ENCODE results near the gene COL4A2.

COL4A2 gene

GRCh38 chr13:110366733-110367132 lies 59.6 kb downstream of the COL4A2 start:
- Histone ChIP-seq H2AFZ (ENCODE audit: low read length) (no peak overlapping the region), H3K36me3 (ENCODE audit: insufficient read depth, low read length) (no peaks in the 10 kb centered on the region), H3F3A (ENCODE audit: low read depth) (no peaks in the 10 kb centered on the region), H3K9me2 (replicated peaks; ENCODE audit: low read depth, low read length) (no peaks in the 10 kb centered on the region), H3K4me2 (ENCODE audit: low read depth, low read length, poor library complexity, severe bottlenecking) (no peak overlapping the region), H3K4me3 (ENCODE audit: low read length, poor library complexity, severe bottlenecking) (no peak overlapping the region), H3K4me1 (ENCODE audit: insufficient read depth, low read length, poor library complexity, severe bottlenecking) (no peaks in the 10 kb centered on the region), H3K9ac (ENCODE audit: low read depth, low read length, poor library complexity, severe bottlenecking) (no peak overlapping the region), H4K20me1 (ENCODE audit: insufficient read depth, low read length, poor library complexity, severe bottlenecking) (no peaks in the 10 kb centered on the region), H3K27me3 (ENCODE audit: insufficient read depth, low read length, poor library complexity, severe bottlenecking) (no peaks in the 10 kb centered on the region), H3K79me2 (ENCODE audit: insufficient read depth, low read length) (no peaks in the 10 kb centered on the region), H3K9me3 (ENCODE audit: insufficient read depth, low read depth, low read length) (no peaks in the 10 kb centered on the region)
- TF ChIP-seq CTCF (conservative IDR thresholded peaks at IDR 0.05; ENCODE audit: low read length) = no peak
- TF ChIP-seq EZH2phosphoT487 (IDR thresholded peaks at IDR 0.05; ENCODE audit: borderline replicate concordance) = no peak

- H3K4me2 ChIP-seq (ENCODE audit: low read depth, low read length, poor library complexity, severe bottlenecking) = no peak overlapping the region
- H4K20me1 ChIP-seq (ENCODE audit: insufficient read depth, low read length, poor library complexity, severe bottlenecking) = no peaks in the 10 kb centered on the region
- H3K27me3 ChIP-seq (ENCODE audit: insufficient read depth, low read length, poor library complexity, severe bottlenecking) = no peaks in the 10 kb centered on the region
- no peaks in the 10 kb centered on the region for H3K4me1 ChIP-seq (ENCODE audit: insufficient read depth, low read length, poor library complexity, severe bottlenecking)
- no peak overlapping the region for H3K4me3 ChIP-seq (ENCODE audit: low read length, poor library complexity, severe bottlenecking)
- H3K36me3 ChIP-seq (ENCODE audit: insufficient read depth, low read length) = no peaks in the 10 kb centered on the region
- no peak for TF ChIP-seq EZH2phosphoT487 (IDR thresholded peaks at IDR 0.05; ENCODE audit: borderline replicate concordance)
- TF ChIP-seq CTCF (conservative IDR thresholded peaks at IDR 0.05; ENCODE audit: low read length) = no peak
- H3K79me2 ChIP-seq (ENCODE audit: insufficient read depth, low read length) = no peaks in the 10 kb centered on the region
- no peak overlapping the region for H3K9ac ChIP-seq (ENCODE audit: low read depth, low read length, poor library complexity, severe bottlenecking)
- no peak overlapping the region for H2AFZ ChIP-seq (ENCODE audit: low read length)
- H3K9me2 ChIP-seq (replicated peaks; ENCODE audit: low read depth, low read length) = no peaks in the 10 kb centered on the region
- H3K9me3 ChIP-seq (ENCODE audit: insufficient read depth, low read depth, low read length) = no peaks in the 10 kb centered on the region
- H3F3A ChIP-seq (ENCODE audit: low read depth) = no peaks in the 10 kb centered on the region
Observed at GRCh38 chr13:110367620-110368019, 60.5 kb downstream of the COL4A2 start.

- H3K27me3 ChIP-seq (ENCODE audit: insufficient read depth, low read length, poor library complexity, severe bottlenecking) = no peaks in the 10 kb centered on the region
- H3K9me3 ChIP-seq (ENCODE audit: insufficient read depth, low read depth, low read length) = no peaks in the 10 kb centered on the region
- H3K4me1 ChIP-seq (ENCODE audit: insufficient read depth, low read length, poor library complexity, severe bottlenecking) = no peaks in the 10 kb centered on the region
- H4K20me1 ChIP-seq (ENCODE audit: insufficient read depth, low read length, poor library complexity, severe bottlenecking) = no peaks in the 10 kb centered on the region
- H2AFZ ChIP-seq (ENCODE audit: low read length) = no peak overlapping the region
- no peak overlapping the region for H3K4me3 ChIP-seq (ENCODE audit: low read length, poor library complexity, severe bottlenecking)
- no peaks in the 10 kb centered on the region for H3F3A ChIP-seq (ENCODE audit: low read depth)
- H3K36me3 ChIP-seq (ENCODE audit: insufficient read depth, low read length) = no peaks in the 10 kb centered on the region
- no peak overlapping the region for H3K9ac ChIP-seq (ENCODE audit: low read depth, low read length, poor library complexity, severe bottlenecking)
- TF ChIP-seq EZH2phosphoT487 (IDR thresholded peaks at IDR 0.05; ENCODE audit: borderline replicate concordance) (no peak), CTCF (conservative IDR thresholded peaks at IDR 0.05; ENCODE audit: low read length) (no peak)
- no peak overlapping the region for H3K4me2 ChIP-seq (ENCODE audit: low read depth, low read length, poor library complexity, severe bottlenecking)
- H3K79me2 ChIP-seq (ENCODE audit: insufficient read depth, low read length) = no peaks in the 10 kb centered on the region
- H3K9me2 ChIP-seq (replicated peaks; ENCODE audit: low read depth, low read length) = no peaks in the 10 kb centered on the region
Observed at GRCh38 chr13:110368408-110368807, 61.3 kb downstream of the COL4A2 start.
